ENCODE data around the gene GOSR1. TPM values are rescaled to one million over a fixed set of nuclear protein-coding genes. Genes with fewer than 3 reads are reported as not detected.
A peak's percentile ranks its signal among the peaks of the same experiment; 100 is the strongest.
"Not testable (repeated sequence)": the region's sequence is repeated elsewhere in the genome, so short reads cannot be mapped to it uniquely, and the experiment has no call there.

GOSR1 gene
- total RNA-seq, 4 donors from 2014 or later: 28.9 to 55.4 (median 45.9) TPM

DNA sequence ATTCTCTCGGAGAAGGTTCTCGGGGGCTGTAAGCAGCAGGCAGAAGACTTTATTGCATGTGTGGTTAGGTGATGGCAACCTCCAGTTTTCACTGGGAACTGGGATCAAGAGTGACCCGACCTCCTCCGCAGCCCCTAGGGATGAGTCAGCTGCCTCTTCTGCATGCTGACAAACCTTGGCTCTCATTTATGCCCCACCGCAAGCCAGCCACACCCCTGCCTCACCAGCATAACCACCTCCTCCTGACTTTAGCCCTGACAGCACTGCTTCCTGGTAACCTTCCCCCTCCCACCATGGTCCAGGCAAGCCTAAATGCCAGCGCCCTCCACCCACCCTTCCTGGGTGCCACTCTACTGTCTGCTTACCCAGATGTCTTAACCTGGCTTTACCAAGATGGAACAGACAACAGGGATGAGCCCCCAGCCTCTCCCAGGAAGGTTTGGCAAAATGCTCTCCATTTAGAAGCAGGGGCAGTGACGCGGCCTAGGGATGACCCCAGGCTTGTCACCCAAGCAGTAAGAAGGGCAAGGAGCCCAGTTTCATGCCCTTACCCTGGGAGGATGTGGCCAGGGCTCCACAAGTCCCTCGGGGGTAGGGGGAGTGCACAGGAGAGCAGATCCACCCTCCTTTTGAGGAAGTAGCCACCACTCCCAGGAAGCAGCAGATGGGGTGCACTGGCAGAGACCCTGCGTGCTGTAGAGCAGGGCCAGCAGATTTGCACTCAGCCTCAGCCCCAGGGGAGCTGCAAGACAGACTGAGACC, 73.5 kb downstream of the GOSR1 start:
- no peaks in the 10 kb centered on the region for H3K9me3 ChIP-seq

GRCh38 chr17:30551274-30551995, 74.2 kb downstream of the GOSR1 start:
- H3K9me3 ChIP-seq, H3K4me1 ChIP-seq, H3K4me3 ChIP-seq, H3K36me3 ChIP-seq, H3K27me3 ChIP-seq: not testable (repeated sequence)
- peak overlapping the region in 1 of 4 donors; percentile 7 for H3K27ac ChIP-seq
- DNase-seq: peak in 1 of 3 donors; percentile 27

More for the DNA sequence above, 73.5 kb downstream of the GOSR1 start:
- peak in 2 of 3 donors; percentile 80 to 81 for DNase-seq
- no peak for TF ChIP-seq POLR2A (IDR thresholded peaks at IDR 0.05)
- Histone ChIP-seq H3K36me3 (no peaks in the 10 kb centered on the region), H3K27me3 (no peaks in the 10 kb centered on the region), H3K27ac (no peak overlapping the region), H3K4me3 (no peak overlapping the region), H3K4me1 (no peaks in the 10 kb centered on the region)

- no peaks in the 10 kb centered on the region for H3K27me3 ChIP-seq
- no peaks in the 10 kb centered on the region for H3K9me3 ChIP-seq
- no peak overlapping the region for H3K27ac ChIP-seq
- H3K4me3 ChIP-seq: no peak overlapping the region
- DNase-seq: peak in 1 of 3 donors; percentile 39
- H3K4me1 ChIP-seq: no peaks in the 10 kb centered on the region
- TF ChIP-seq POLR2A (IDR thresholded peaks at IDR 0.05) (no peak), CTCF (IDR thresholded peaks at IDR 0.05) (no peak)
- H3K36me3 ChIP-seq: no peaks in the 10 kb centered on the region
These were observed 74.8 kb downstream of the GOSR1 start for GRCh38 chr17:30551996-30552339.

GRCh38 chr17:30552994-30553566, 75.9 kb downstream of the GOSR1 start:
- no peak for TF ChIP-seq CTCF (IDR thresholded peaks at IDR 0.05)
- TF ChIP-seq POLR2A (IDR thresholded peaks at IDR 0.05): no peak
- no peak overlapping the region for H3K27ac ChIP-seq
- DNase-seq: no peak
- H3K36me3 ChIP-seq: no peaks in the 10 kb centered on the region
- H3K27me3 ChIP-seq: no peaks in the 10 kb centered on the region
- no peak overlapping the region for H3K4me3 ChIP-seq
- no peaks in the 10 kb centered on the region for H3K9me3 ChIP-seq
- no peaks in the 10 kb centered on the region for H3K4me1 ChIP-seq

- not testable (repeated sequence) for DNase-seq
These were observed 76.7 kb downstream of the GOSR1 start for GRCh38 chr17:30553823-30554440.

DNA sequence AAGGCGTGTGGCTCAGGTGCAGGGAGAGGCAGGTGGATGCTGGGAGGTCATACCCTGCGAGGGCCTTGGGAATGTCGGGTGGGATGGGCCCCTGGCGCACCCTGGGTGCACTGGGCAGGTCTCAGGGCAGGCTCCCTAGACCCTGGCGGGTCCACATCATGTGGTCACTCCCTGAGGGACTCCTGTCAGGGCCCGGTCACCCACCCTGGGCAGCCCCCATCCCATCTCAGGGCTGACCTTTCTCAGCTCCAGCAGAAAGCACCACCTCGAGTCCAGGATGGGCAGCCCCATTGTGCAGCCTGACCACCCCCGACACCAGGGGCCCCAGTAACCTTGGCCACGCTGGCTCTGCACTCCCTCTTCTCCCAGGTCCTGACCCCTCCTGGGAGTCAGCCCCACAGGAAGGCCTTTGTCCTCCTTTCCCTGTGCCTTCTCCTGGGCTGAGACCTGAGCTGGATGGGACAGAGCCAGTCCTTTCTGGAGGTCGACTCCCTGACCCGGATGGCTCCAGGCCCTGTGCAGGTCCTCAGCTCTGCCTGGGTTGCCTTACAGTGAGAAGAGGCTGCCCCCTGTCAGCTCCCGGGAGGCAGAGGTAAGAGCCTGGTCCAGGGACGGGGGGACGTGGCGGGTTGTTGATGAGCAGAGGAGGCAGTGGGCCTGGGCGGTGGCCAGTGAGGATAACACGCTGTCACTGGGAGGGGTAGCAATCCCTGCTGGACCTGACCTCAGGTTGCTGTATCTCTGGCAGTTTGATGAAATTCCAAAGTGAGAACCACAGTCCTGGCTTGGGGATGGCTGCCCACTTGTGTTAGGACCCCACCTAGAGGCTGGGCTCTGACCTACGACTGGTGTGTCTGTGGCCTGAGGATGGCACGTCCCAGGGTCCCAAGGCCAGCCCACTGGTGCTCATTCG, 77.9 kb downstream of the GOSR1 start:
- peak in 2 of 3 donors; percentile 32 to 39 for DNase-seq
- TF ChIP-seq CTCF (IDR thresholded peaks at IDR 0.05): peak in 1 of 6 experiments; percentile 7
- TF ChIP-seq POLR2A (IDR thresholded peaks at IDR 0.05): no peak
- Histone ChIP-seq H3K4me3 (no peak overlapping the region), H3K36me3 (no peaks in the 10 kb centered on the region), H3K27me3 (no peaks in the 10 kb centered on the region), H3K9me3 (no peaks in the 10 kb centered on the region), H3K27ac (no peak overlapping the region), H3K4me1 (no peaks in the 10 kb centered on the region)

More at GRCh38 chr17:30553823-30554440, 76.7 kb downstream of the GOSR1 start:
- not testable (repeated sequence) for H3K36me3 ChIP-seq, H3K27me3 ChIP-seq, H3K27ac ChIP-seq, H3K9me3 ChIP-seq, H3K4me1 ChIP-seq, H3K4me3 ChIP-seq

Data from Peyer's patch (tissue), 4 donors.